ENCODE results near the gene NKD2. TPM values are rescaled to one million over a fixed set of nuclear protein-coding genes. Genes with fewer than 3 reads are reported as not detected.
A peak's percentile ranks its signal among the peaks of the same experiment; 100 is the strongest.

Gene NKD2
- total RNA-seq, 1 experiment from 2014 or later, result 20.4 TPM

DNA sequence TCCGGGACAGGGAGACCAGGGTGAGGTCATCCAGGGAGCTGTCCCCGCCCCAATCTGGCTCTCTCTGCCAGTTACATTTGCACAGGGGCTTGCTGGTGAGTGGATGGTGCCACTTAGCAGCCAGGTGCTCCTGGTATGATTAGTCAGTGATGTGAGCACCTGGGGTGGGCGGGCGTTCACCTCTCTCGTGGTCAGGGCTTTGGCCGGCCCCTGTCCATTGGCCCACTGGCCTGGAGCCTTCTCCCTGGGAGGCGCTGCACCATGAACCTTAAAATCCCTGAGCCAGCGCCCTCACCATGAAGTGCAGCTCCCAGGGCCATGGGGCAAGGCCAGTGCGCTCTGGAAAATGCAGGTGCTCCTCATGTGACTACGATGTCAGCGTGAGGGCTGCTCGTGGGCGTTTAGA lies 2.0 kb downstream of the NKD2 start:
- Histone ChIP-seq H2AFZ (ENCODE audit: low read depth, low read length, poor library complexity, severe bottlenecking) (no peak overlapping the region), H3K36me3 (ENCODE audit: control insufficient read depth in 1 of 2, insufficient read depth in 2 of 2, low read length in 2 of 2) (0 out of 4 replicates have a peak, but pooled peaks cover 0 to 4% of the 10 kb centered on the region in 2 experiments), H3K4me2 (ENCODE audit: low read length) (peak overlapping the region; percentile 77), H3K9me3 (ENCODE audit: control insufficient read depth in 1 of 2, insufficient read depth in 1 of 2, low read depth in 1 of 2, low read length in 2 of 2) (no peaks in the 10 kb centered on the region), H3K4me3 (replicated peaks in 1 of 2; ENCODE audit: low read depth in 1 of 2, low read length in 2 of 2) (no peak overlapping the region), H3K27me3 (ENCODE audit: insufficient read depth, low read length) (no peaks in the 10 kb centered on the region), H3K79me2 (ENCODE audit: insufficient read depth, low read length) (no peaks in the 10 kb centered on the region), H3K9ac (ENCODE audit: low read length) (no peak overlapping the region), H3K4me1 (ENCODE audit: control insufficient read depth in 1 of 2, insufficient read depth in 2 of 2, low read length in 2 of 2) (peaks cover 17 to 35% of the 10 kb centered on the region in 2 experiments), H3K27ac (ENCODE audit: low read depth, low read length) (no peak overlapping the region; the same call in 1 of the 2 replicates), H3K9me2 (ENCODE audit: insufficient read depth) (no peaks in the 10 kb centered on the region), H4K20me1 (ENCODE audit: insufficient read depth) (no peaks in the 10 kb centered on the region; the same call in 1 of the 2 replicates)
- ChIA-PET RAD21 (ENCODE audit: low non-redundant PET in 1 of 2, low total read pairs in 2 of 2, uncharacterized antibody in 2 of 2, unreplicated experiment in 2 of 2) (interaction anchor here in 1 of 2 experiments (1.0 kb wide), 1 partner anchor 76 kb away, joined by 4 read pairs; no protein-coding TSS in a partner anchor), CTCF (interaction anchor here (0.9 to 2.3 kb wide), 9 partner anchors 9 to 163 kb away, joined by 3 to 28 read pairs (median 6); no protein-coding TSS in a partner anchor), POLR2A (interaction anchor here (0.6 to 1.7 kb wide), 2 partner anchors 11 to 157 kb away, joined by 3 to 4 read pairs; no protein-coding TSS in a partner anchor)
- BruUV-seq (replicated peaks), result no TSS peak
- no peak for TF ChIP-seq TCF7L2 (IDR thresholded peaks at IDR 0.05; ENCODE audit: borderline replicate concordance, extremely low read depth, insufficient read depth, insufficient read length)
- TF ChIP-seq SIN3A (IDR thresholded peaks at IDR 0.05; ENCODE audit: low read depth), result no peak
- TF ChIP-seq, protein P1, sequence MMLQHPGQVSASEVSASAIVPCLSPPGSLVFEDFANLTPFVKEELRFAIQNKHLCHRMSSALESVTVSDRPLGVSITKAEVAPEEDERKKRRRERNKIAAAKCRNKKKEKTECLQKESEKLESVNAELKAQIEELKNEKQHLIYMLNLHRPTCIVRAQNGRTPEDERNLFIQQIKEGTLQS (IDR thresholded peaks at IDR 0.05), result no peak
- no peak for TF ChIP-seq RAD21 (IDR thresholded peaks at IDR 0.05; ENCODE audit: low read depth)
- ATAC-seq (peak; percentile 5; the same call in 1 of the 2 replicates), DNase-seq (ENCODE audit: low read depth, low spot score) (no peak)
- intact Hi-C loops (cut with micrococcal nuclease), result loop anchor here (1.0 kb wide), 1 partner anchor 87 kb away; no protein-coding TSS in a partner anchor

DNA sequence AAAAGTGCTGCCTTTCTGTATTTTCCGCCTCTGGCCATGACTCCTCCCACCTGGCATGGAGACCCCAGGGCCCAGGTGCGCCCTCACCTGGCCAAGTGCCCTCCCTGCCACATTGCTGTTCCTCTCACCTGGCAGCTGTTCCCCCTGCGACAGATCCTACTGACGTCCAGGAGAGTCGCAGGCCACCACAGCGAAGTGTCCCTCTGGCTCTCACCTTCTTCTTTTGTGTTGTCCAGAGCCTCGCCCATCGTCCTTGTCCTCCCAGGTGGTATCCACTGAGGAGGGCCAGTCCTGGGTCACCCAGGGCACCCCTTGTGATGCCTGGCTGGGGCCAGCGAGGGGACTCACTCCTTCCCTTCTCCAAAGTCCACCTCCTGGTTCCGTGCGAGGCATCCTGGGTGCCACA lies 2.6 kb downstream of the NKD2 start:
- POLR2A ChIA-PET, result interaction anchor here (1.7 kb wide), 1 partner anchor 156 kb away, joined by 4 read pairs; no protein-coding TSS in a partner anchor
- Histone ChIP-seq H3K9ac (ENCODE audit: low read length) (no peak overlapping the region), H3K4me1 (ENCODE audit: control insufficient read depth in 1 of 2, insufficient read depth in 2 of 2, low read length in 2 of 2) (peaks cover 17 to 35% of the 10 kb centered on the region in 2 experiments), H3K4me3 (replicated peaks in 1 of 2; ENCODE audit: low read depth in 1 of 2, low read length in 2 of 2) (no peak overlapping the region), H3K36me3 (ENCODE audit: control insufficient read depth in 1 of 2, insufficient read depth in 2 of 2, low read length in 2 of 2) (peaks cover 0 to 4% of the 10 kb centered on the region in 2 experiments; a peak in 1 of 4 replicates), H3K9me2 (ENCODE audit: insufficient read depth) (no peaks in the 10 kb centered on the region), H2AFZ (ENCODE audit: low read depth, low read length, poor library complexity, severe bottlenecking) (no peak overlapping the region), H3K27me3 (ENCODE audit: insufficient read depth, low read length) (no peaks in the 10 kb centered on the region), H3K79me2 (ENCODE audit: insufficient read depth, low read length) (no peaks in the 10 kb centered on the region), H3K4me2 (ENCODE audit: low read length) (peak overlapping the region; percentile 77), H3K9me3 (ENCODE audit: control insufficient read depth in 1 of 2, insufficient read depth in 1 of 2, low read depth in 1 of 2, low read length in 2 of 2) (no peaks in the 10 kb centered on the region), H3K27ac (ENCODE audit: low read depth, low read length) (no peak overlapping the region), H4K20me1 (ENCODE audit: insufficient read depth) (no peaks in the 10 kb centered on the region; the same call in 1 of the 2 replicates)
- intact Hi-C loops (cut with micrococcal nuclease), result loop anchor here (1.0 kb wide), 1 partner anchor 88 kb away; no protein-coding TSS in a partner anchor
- BruUV-seq (replicated peaks), result no TSS peak
- DNase-seq (ENCODE audit: low read depth, low spot score) (no peak), ATAC-seq (peak; percentile 70)
- TF ChIP-seq RAD21 (IDR thresholded peaks at IDR 0.05; ENCODE audit: low read depth) (no peak), POLR2AphosphoS5 (IDR thresholded peaks at IDR 0.05; ENCODE audit: low read depth, low read length) (no peak), SRF (IDR thresholded peaks at IDR 0.05; ENCODE audit: low read depth) (no peak), TCF7L2 (IDR thresholded peaks at IDR 0.05; ENCODE audit: borderline replicate concordance, extremely low read depth, insufficient read depth, insufficient read length) (no peak), YY1 (IDR thresholded peaks at IDR 0.05; ENCODE audit: extremely low read depth, insufficient replicate concordance, low read depth, low read length) (no peak), JUND (IDR thresholded peaks at IDR 0.05) (no peak)
- TF ChIP-seq, protein P2, sequence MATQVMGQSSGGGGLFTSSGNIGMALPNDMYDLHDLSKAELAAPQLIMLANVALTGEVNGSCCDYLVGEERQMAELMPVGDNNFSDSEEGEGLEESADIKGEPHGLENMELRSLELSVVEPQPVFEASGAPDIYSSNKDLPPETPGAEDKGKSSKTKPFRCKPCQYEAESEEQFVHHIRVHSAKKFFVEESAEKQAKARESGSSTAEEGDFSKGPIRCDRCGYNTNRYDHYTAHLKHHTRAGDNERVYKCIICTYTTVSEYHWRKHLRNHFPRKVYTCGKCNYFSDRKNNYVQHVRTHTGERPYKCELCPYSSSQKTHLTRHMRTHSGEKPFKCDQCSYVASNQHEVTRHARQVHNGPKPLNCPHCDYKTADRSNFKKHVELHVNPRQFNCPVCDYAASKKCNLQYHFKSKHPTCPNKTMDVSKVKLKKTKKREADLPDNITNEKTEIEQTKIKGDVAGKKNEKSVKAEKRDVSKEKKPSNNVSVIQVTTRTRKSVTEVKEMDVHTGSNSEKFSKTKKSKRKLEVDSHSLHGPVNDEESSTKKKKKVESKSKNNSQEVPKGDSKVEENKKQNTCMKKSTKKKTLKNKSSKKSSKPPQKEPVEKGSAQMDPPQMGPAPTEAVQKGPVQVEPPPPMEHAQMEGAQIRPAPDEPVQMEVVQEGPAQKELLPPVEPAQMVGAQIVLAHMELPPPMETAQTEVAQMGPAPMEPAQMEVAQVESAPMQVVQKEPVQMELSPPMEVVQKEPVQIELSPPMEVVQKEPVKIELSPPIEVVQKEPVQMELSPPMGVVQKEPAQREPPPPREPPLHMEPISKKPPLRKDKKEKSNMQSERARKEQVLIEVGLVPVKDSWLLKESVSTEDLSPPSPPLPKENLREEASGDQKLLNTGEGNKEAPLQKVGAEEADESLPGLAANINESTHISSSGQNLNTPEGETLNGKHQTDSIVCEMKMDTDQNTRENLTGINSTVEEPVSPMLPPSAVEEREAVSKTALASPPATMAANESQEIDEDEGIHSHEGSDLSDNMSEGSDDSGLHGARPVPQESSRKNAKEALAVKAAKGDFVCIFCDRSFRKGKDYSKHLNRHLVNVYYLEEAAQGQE (IDR thresholded peaks at IDR 0.05; ENCODE audit: low read depth), result no peak
- TF ChIP-seq, protein P3, sequence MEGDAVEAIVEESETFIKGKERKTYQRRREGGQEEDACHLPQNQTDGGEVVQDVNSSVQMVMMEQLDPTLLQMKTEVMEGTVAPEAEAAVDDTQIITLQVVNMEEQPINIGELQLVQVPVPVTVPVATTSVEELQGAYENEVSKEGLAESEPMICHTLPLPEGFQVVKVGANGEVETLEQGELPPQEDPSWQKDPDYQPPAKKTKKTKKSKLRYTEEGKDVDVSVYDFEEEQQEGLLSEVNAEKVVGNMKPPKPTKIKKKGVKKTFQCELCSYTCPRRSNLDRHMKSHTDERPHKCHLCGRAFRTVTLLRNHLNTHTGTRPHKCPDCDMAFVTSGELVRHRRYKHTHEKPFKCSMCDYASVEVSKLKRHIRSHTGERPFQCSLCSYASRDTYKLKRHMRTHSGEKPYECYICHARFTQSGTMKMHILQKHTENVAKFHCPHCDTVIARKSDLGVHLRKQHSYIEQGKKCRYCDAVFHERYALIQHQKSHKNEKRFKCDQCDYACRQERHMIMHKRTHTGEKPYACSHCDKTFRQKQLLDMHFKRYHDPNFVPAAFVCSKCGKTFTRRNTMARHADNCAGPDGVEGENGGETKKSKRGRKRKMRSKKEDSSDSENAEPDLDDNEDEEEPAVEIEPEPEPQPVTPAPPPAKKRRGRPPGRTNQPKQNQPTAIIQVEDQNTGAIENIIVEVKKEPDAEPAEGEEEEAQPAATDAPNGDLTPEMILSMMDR (IDR thresholded peaks at IDR 0.05 in 2 of 3, conservative IDR thresholded peaks at IDR 0.05 in 1 of 3; ENCODE audit: borderline replicate concordance in 1 of 3, insufficient read depth in 1 of 3, low read depth in 2 of 3, low read length in 2 of 3), result peak in 2 of 3 experiments; percentile 88 to 97; a peak in 4 of 6 replicates
- CTCF ChIA-PET, result interaction anchor here (0.9 to 2.3 kb wide), 9 partner anchors 9 to 163 kb away, joined by 3 to 28 read pairs (median 6); no protein-coding TSS in a partner anchor
- RAD21 ChIA-PET (ENCODE audit: low non-redundant PET in 1 of 2, low total read pairs in 2 of 2, uncharacterized antibody in 2 of 2, unreplicated experiment in 2 of 2), result interaction anchor here in 1 of 2 experiments (1.0 kb wide), 1 partner anchor 76 kb away, joined by 4 read pairs; no protein-coding TSS in a partner anchor

Data from HCT116 (cell line).